ENCODE results near the gene SYT13. TPM values are rescaled to one million over a fixed set of nuclear protein-coding genes. Genes with fewer than 3 reads are reported as not detected.

SYT13 gene
- total RNA-seq, 4 donors from 2014 or later: not detected

DNA sequence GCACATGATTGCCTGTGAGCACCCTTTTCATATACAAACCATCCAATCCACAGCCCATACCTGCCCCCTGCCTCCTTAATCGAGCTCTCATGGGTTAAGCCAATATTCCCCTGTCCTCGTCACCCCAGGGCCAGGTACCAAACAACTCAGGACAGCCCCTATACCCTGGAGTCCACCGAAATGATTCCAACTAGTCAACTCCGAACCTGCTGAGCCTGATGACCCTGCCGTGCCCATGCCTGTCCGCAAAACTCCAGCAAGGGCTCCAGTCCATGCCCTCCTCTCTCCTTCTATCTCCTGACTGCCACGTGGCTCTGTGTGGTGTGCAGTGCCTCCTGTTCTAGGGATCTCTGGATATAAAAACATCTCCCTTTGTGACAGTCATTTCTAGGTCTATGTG is 35.5 kb upstream of the SYT13 start:
- TF ChIP-seq, protein P1, sequence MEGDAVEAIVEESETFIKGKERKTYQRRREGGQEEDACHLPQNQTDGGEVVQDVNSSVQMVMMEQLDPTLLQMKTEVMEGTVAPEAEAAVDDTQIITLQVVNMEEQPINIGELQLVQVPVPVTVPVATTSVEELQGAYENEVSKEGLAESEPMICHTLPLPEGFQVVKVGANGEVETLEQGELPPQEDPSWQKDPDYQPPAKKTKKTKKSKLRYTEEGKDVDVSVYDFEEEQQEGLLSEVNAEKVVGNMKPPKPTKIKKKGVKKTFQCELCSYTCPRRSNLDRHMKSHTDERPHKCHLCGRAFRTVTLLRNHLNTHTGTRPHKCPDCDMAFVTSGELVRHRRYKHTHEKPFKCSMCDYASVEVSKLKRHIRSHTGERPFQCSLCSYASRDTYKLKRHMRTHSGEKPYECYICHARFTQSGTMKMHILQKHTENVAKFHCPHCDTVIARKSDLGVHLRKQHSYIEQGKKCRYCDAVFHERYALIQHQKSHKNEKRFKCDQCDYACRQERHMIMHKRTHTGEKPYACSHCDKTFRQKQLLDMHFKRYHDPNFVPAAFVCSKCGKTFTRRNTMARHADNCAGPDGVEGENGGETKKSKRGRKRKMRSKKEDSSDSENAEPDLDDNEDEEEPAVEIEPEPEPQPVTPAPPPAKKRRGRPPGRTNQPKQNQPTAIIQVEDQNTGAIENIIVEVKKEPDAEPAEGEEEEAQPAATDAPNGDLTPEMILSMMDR (IDR thresholded peaks at IDR 0.05): no peak
- ATAC-seq (ENCODE audit: low FRiP score) (no peak), DNase-seq (ENCODE audit: low spot score) (no peak)

DNA sequence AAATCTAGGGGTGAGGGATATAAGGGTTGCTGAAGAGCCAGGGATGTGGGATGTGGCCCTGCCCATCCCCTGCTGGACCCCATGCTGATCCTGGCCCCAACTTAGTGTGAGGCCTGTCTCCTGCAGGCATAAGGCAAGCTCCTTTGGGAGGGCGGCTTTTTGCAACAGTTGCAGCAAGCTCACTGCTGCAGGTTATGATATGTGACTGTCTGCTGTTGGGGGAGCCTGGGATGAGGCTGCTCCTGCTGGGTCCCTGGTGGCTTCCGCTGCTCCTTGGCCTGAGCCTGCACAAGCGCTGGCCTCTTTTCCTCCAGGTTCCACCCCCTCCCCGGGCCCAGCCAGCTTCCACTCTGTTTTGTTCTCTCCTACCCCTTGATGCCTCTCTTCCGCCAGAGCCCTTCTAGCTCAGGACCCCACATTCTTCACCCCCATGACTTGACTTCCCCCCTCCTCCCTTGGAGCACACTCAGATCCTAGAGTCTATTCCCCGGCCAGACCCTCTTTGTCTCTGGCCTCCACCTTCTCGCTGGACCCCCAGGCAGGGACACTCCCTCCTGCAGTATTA is 35.0 kb upstream of the SYT13 start:
- DNase-seq (ENCODE audit: low spot score) (no peak), ATAC-seq (ENCODE audit: low FRiP score) (no peak)
- TF ChIP-seq, protein P1 (IDR thresholded peaks at IDR 0.05): no peak

DNA sequence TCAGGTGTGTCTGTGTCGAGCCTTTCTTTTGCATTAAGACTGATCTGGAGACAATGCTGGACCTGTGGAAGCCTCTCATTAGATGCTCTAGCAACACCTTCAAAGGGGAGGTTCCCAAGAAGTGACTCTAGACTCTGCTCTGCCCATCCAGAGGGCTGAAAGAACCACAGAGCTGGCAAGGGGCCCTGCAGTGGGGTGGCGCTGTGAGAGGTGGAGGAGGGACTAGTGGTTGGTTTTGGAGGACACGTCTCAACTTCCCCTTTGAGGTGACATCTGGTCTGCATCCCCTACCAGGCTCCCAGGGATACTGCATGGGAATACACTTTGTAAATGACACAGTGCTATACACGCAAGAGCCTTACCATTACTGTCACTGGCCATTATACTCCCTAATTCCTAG is 34.2 kb upstream of the SYT13 start:
- TF ChIP-seq, protein P1 (IDR thresholded peaks at IDR 0.05): no peak
- DNase-seq (ENCODE audit: low spot score) (no peak), ATAC-seq (ENCODE audit: low FRiP score) (no peak)

DNA sequence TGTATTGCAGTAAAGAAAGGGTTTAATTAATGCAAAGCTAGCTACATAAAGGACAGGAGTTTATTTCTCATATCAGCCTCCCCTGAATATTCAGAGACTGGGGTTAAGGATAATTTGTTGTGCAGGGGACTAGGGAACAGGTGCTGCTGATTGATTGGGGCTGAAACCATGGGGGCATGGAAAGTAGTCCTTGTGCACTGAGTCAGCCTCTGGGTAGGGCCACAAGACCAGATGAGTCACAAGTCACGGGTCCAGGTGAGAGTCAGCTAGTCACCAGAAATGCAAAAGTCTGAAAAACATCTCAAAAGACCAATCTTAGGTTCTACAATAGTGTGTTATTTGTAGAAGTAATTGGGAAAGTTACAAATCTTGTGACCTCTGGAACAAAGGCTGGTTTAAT is 32.9 kb upstream of the SYT13 start:
- ATAC-seq (ENCODE audit: low FRiP score): no peak
- TF ChIP-seq, protein P1 (IDR thresholded peaks at IDR 0.05): no peak
- no peak for DNase-seq (ENCODE audit: low spot score)

DNA sequence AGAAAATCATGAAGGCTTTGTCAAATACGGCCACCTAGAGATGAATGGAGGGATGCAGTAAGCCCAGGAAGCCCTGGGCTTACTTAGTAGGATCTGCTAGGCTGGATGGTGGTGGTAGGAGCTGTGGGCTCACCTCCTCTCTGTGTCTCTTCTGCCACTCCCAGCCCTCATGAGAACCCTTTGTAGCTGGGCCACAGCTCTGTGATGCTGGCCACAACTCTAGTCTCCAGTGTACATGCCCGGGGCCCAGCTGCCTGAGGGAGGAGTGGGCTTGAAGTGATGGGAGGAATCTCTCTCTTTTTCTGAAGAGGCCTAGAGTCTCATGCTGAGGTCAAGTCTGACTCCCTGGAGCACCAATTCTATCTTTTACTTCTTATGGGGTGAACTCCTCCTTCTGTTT is 32.4 kb upstream of the SYT13 start:
- TF ChIP-seq, protein P1 (IDR thresholded peaks at IDR 0.05): no peak
- DNase-seq (ENCODE audit: low spot score): no peak
- no peak for ATAC-seq (ENCODE audit: low FRiP score)

DNA sequence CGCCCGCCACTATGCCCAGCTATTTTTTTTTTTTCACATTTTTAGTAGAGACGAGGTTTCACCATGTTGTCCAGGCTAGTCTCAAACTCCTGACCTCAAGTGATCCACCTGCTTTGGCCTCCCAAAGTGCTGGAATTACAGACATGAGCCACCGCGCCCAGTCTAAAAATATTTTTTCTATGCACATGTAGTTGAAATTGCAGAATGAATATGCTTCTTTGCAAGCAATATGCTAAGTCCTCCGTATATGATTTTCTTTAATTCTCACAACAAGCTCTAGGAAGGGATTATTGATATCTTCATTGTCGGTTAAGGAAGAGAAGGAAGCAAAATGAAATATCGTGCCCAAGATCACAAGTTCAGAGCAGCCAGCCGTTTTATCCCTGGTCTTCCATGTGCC is 30.1 kb upstream of the SYT13 start:
- TF ChIP-seq, protein P1 (IDR thresholded peaks at IDR 0.05): no peak
- no peak for ATAC-seq (ENCODE audit: low FRiP score)
- no peak for DNase-seq (ENCODE audit: low spot score)

DNA sequence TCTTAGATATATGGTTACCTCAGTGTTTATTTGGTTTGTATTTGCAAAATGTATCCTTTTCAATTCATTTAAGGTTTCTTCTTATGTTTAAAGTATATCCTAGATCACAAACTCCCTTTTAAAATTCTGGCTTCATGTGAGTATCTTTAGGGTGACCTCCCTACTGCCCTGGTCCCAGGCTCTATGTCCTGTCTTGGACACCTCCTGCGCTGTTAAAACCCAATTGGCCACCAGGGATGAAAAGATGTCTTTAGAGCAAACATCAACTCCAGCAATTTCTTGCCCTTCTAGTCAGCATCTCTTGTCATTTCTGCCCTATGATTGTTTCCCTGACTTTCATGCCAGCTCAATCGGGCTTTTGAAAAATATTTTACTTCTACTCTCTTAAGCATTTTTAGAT is 28.8 kb upstream of the SYT13 start:
- DNase-seq (ENCODE audit: low spot score): no peak
- TF ChIP-seq, protein P1 (IDR thresholded peaks at IDR 0.05): no peak
- ATAC-seq (ENCODE audit: low FRiP score): no peak

Data from omental fat pad (tissue), 4 donors.